A549 (cell line): ENCODE data around the gene TCOF1.

Experiments
- BHLHE40 ChIP-seq: IDR thresholded peaks from 2 replicates; pipeline ENCODE4 v1.6.1; 2012; ENCODE audit warnings: low read depth, low read length, inconsistent platforms
- POLR2A ChIP-seq: IDR thresholded peaks from 2 replicates; pipeline ENCODE4 v1.6.1; 2012; ENCODE audit warnings: mild to moderate bottlenecking, low read length
- SREBF2 ChIP-seq: fragments of 450-650 bp; IDR thresholded peaks from 2 replicates; pipeline ENCODE4 v1.6.1; 2014; ENCODE audit warnings: mild to moderate bottlenecking, moderate library complexity

GRCh38 chr5:150395688-150395975 is 38.1 kb downstream of the TCOF1 start:
- no peak for TF ChIP-seq BHLHE40
- no peak for TF ChIP-seq POLR2A
- TF ChIP-seq SREBF2: no peak
